ENCODE data around the gene FAH.

The FAH gene

GRCh38 chr15:80202016-80202315 is 49.2 kb downstream of the FAH start:
- no peak for DNase-seq

GRCh38 chr15:80202641-80203360 is 50.0 kb downstream of the FAH start:
- DNase-seq = no peak

- DNase-seq = no peak
These were observed 50.6 kb downstream of the FAH start for GRCh38 chr15:80203361-80203885.

GRCh38 chr15:80204231-80204630 is 51.4 kb downstream of the FAH start:
- no peak for DNase-seq

GRCh38 chr15:80207887-80208286 is 55.1 kb downstream of the FAH start:
- no peak for DNase-seq

- no peak for DNase-seq
These were observed 56.2 kb downstream of the FAH start for GRCh38 chr15:80208758-80209734.

- DNase-seq = no peak
These were observed 58.1 kb downstream of the FAH start for GRCh38 chr15:80210611-80211573.

GRCh38 chr15:80211976-80212375 is 59.2 kb downstream of the FAH start:
- DNase-seq = no peak

- DNase-seq = no peak
These were observed 62.1 kb downstream of the FAH start for GRCh38 chr15:80214910-80215309.

- no peak for DNase-seq
These were observed 63.3 kb downstream of the FAH start for GRCh38 chr15:80216141-80216540.

GRCh38 chr15:80216911-80217310 is 64.1 kb downstream of the FAH start:
- DNase-seq = no peak

GRCh38 chr15:80217327-80217900 is 64.6 kb downstream of the FAH start:
- DNase-seq = no peak

GRCh38 chr15:80219955-80220354 is 67.2 kb downstream of the FAH start:
- no peak for DNase-seq

- no peak for DNase-seq
These were observed 76.3 kb downstream of the FAH start for GRCh38 chr15:80228959-80229610.

- DNase-seq = no peak
These were observed 78.6 kb downstream of the FAH start for GRCh38 chr15:80231371-80231770.

- no peak for DNase-seq
These were observed 80.8 kb downstream of the FAH start for GRCh38 chr15:80233581-80233980.

GRCh38 chr15:80234883-80235282 is 82.1 kb downstream of the FAH start:
- peak; percentile 49 for DNase-seq
